ENCODE measurements around the gene ARSJ. TPM values are rescaled to one million over a fixed set of nuclear protein-coding genes. Genes with fewer than 3 reads are reported as not detected.

Gene ARSJ
- total RNA-seq, 1 donor from 2014 or later, result 6.4 TPM

DNA sequence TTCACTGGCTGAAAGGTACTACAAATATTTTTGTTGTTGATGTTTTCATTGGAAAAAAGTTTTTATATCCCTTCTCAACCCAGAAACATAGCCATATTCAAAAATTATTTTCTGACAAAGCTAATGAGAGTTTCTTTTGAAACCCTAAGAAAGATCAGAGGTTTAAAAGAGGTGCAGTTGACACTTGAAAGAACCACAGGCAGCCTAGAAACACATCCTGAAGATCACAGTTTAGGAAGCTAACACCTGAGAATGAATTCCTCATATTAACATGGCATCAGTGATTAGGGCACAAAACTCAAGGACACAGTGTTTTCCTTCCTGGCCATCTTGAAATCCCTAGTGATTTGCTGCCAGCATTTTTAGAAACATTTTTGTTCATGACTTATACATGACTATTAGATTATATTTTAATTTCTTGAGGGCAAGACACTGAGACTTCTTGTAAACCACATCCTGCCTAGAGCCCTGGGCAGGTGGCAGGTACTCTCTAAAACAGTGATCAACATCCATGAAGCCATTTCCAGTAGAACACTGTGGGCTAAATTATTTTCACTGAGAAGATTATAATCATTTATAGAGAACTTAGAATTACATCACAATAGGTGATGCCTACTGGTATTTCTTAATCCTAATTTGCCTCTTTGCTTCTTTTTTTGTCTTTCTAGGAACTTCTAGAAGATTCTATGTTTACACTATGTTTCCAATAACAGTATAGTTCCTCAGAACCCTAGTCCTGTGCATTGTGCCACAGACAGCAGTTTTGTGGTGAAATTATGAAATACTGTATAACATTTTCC is 80.0 kb downstream of the ARSJ start:
- DNase-seq (ENCODE audit: low spot score), result no peak

DNA sequence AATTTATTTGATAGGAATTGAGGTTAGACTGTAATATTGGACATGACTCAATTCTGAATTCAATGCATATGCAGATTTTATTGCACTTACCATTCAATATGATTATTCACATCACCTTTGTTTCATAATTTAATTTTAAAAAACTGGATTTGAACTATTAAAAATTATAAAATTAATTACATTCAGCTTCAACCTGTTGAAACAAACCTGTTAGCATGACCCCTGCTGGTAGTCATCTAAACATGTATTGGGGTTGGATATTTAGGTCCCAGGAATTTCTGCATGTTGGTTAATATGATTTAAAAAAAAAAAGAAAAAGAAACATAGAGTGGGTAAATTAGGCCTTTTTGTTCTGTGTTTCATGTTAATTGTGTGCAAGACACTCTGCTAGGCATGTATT is 85.9 kb downstream of the ARSJ start:
- no peak for DNase-seq (ENCODE audit: low spot score)

DNA sequence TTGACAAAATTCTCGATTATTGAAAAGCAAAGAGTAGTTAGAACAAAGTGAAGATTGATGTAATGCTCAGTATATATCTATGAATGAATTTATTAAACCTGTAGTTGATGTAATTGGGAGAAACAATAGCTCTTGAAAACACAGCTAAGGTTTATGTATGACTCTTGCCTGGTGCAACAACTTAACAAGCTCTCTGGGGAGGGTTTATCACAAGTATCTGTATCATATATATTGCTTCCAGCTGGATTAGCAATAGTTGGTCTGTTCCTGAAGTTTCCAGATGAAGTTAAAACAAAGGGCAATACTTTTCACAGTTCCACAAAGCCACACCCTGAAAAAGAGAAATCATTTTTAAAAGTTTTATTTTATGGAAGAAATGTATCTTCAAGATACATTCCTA is 91.4 kb downstream of the ARSJ start:
- DNase-seq (ENCODE audit: low spot score), result no peak

DNA sequence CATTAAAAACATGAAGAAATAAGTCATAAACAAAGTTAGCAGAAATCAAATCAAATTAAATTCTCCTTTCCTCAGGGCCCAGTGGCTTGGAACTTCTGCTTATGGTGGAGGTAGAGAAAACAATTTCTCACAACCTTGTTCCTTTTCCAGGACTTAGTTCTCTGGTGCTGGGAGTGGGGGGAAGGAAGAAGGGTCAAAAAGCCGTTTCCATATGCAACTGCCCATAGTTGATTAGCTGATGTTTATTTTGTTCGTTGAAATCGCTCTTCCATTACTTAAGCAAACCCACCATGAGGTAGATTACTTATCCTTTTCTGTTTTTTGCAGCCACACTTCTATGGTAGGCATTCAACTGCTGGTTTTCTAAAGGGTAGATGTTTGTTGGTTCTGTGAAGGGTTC is 94.2 kb downstream of the ARSJ start:
- DNase-seq (ENCODE audit: low spot score), result no peak

DNA sequence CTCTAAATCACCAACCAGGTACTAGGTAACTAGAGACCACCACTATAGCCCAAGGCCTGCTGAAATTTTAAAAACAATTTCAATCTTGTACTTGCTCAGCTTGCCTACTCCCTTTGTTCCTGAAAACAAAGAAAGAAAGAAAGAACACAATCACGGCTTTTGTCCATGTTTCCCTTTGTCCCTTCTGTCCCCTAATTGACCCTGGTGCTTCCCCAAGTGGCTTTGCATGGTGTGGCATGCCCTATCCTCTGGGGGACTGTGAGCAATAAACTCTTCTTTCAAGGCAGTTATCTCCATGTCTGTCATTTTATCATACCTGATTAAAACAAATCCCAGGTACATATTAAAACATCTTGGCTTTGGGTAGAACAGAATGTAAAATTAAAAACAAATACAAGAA is 94.8 kb downstream of the ARSJ start:
- DNase-seq (ENCODE audit: low spot score), result no peak

GRCh38 chr4:113882668-113883067 is 96.8 kb downstream of the ARSJ start:
- no peak for DNase-seq (ENCODE audit: low spot score)

DNA sequence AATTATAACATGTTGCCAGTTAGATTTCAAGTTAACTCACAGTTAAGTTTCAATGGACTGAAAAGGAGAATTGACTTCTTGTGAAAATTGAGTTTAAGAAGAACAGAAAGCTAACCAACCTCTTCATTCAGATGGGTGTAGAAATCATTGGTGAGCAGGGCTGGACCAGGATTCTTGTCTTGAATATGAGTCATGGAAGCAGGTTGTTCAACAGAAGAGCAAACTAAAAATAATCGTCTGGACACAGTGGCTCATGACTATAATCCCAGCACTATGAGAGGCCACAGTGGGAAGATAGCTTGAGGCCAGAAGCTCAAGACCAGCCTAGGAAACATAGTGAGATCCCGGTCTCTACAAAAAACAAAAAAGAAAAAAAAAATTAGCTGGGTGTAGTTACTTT is 98.2 kb downstream of the ARSJ start:
- DNase-seq (ENCODE audit: low spot score), result no peak

GRCh38 chr4:113880240-113881028 is 99.0 kb downstream of the ARSJ start:
- DNase-seq (ENCODE audit: low spot score), result no peak

GRCh38 chr4:113878668-113879067 is 100.8 kb downstream of the ARSJ start:
- DNase-seq (ENCODE audit: low spot score), result no peak

- no peak for DNase-seq (ENCODE audit: low spot score)
Measured at GRCh38 chr4:113874480-113874879, 105.0 kb downstream of the ARSJ start.

DNA sequence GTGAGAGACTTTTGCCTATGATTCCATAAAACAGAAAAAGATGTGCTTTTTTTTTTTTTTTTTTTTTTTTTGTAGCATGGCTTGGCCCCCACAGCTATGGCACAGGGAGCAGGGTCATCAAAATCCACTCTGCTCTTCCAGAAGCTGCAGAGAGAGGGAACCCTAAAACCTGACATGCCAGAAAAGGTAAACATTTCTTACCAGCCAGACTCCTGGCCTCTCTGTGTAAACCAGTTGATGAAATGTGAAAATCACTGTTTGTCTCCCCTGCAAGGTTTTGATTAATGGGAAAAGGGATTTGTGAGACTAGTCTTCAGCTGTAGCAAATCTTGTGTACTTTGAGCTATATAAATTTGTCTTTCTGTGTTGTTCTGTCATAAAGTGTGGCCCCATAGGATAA is 105.9 kb downstream of the ARSJ start:
- no peak for DNase-seq (ENCODE audit: low spot score)

DNA sequence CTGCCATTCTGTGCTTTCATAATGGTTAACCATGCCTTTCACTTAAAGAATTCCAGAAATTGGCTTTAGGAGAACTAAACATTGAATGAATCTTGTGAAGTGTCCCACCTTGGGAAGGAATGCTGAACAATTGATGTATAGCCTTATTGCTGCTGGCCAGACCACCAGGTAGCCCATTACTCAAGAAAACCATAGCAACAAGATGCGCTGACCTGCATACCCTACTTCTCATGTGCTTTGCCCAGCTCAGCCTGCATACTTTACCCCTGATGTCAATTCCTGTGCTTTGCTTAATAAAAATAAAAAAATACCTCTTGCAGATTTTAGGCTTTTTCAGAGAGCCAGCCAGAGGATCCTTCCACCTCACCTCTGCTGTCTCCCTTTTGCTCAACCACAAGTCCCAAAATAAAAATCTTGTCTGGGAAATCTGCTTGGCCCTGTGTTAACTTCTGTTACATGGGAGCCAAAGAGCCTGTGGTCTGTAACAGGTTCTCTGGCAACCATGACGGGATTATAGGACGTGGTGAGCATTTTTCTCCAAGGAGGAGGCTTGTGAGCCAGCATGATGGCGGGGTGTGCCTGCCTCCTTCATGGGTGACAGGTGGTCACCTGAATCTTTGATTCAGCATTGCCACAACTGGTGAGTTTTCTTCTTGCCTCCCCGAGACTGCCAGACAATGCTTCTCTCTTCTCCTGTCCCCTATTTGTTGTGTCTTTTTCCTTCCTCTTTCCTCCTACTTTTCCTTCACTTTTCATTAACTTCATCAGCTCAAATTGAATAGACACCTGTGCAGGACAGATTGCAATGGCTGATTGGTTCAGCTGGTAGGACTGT is 106.8 kb downstream of the ARSJ start:
- no peak for DNase-seq (ENCODE audit: low spot score)

- no peak for DNase-seq (ENCODE audit: low spot score)
Measured at GRCh38 chr4:113871080-113871479, 108.4 kb downstream of the ARSJ start.

DNA sequence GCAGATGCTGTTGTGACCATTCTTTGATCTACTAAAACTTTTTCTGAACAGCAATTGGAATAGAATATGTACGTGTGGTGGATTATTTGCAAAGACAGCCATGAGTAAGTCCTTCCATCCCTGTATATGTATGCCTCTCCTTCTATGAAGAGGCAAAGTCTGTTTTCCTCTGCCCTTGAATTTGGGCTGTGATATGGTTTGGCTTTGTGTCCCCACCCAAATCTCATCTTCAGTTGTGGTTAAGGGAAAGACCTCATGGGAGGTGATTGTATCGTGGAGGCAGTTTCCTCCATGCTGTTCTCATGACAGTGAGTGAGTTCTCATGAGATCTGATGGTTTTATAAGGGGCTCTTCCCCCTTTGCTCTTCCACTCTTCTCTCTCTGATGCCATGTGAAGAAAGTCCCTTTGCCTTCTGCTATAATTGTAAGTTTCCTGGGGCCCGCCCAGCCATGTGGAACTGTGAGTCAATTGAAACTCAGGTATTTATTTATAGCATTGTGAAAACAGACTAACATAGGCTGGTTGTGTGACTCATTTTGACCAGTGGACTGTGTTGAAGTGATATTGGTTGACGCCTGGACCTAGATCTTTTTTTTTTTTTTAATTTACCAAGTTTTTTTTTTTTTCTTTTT is 109.6 kb downstream of the ARSJ start:
- DNase-seq (ENCODE audit: low spot score), result no peak

GRCh38 chr4:113866611-113867010 is 112.8 kb downstream of the ARSJ start:
- no peak for DNase-seq (ENCODE audit: low spot score)

DNA sequence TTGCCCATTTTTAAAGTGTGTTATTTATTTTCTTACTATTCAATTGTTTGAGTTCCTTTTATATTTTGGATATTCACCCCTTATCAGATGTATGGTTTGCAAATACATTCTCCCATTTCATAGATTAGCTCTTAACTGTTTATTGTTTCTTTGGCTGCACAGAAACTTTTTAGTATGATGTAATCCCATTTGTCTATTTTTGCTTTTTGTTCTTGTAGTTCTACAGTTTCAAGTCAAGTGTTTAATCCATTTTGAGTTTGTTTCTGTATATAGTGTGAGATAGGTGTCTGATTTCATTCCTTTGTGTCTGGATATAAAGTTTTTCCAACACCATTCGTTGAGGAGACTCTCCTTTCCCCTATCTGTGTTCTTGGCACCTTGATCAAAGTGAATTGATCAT is 120.5 kb downstream of the ARSJ start:
- DNase-seq (ENCODE audit: low spot score), result no peak

GRCh38 chr4:113851816-113852215 is 127.6 kb downstream of the ARSJ start:
- DNase-seq (ENCODE audit: low spot score), result no peak

Other genes starting within 250 kb of the ARSJ start
- 40.2 TPM for gene CAMK2D, start 217.9 kb downstream of the ARSJ start, total RNA-seq